Stimulated activated CD8-positive, alpha-beta memory T cell treated with anti-CD3 and anti-CD28 coated beads, Interleukin-12 subunit alpha, Interleukin-12 subunit beta, amount 100 ng/mL, for 24 hours (primary cell): ENCODE measurements around the gene LEFTY2.
"Not testable (repeated sequence)": the region's sequence is repeated elsewhere in the genome, so short reads cannot be mapped to it uniquely, and the experiment has no call there.

Experiments
- DNase-seq: peaks from one replicate; pipeline ENCODE4 v3.0.0-alpha.2; 2020; ENCODE audit errors: extremely low read depth

The LEFTY2 gene

DNA sequence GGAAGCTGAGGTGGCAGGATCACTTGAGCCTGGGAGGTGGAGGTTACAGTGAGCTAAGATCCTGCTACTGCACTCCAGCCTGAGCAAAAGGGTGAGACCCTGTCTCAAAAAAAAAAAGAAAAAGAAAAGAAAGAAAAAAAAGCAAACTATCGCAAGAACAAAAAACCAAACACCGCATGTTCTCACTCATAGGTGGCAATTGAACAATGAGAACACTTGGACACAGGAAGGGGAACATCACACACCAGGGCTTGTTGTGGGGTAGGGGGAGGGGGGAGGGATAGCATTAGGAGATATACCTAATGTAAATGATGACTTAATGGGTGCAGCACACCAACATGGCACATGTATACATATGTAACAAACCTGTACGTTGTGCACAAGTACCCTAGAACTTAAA, 11.6 kb downstream of the LEFTY2 start:
- DNase-seq = not testable (repeated sequence)

DNA sequence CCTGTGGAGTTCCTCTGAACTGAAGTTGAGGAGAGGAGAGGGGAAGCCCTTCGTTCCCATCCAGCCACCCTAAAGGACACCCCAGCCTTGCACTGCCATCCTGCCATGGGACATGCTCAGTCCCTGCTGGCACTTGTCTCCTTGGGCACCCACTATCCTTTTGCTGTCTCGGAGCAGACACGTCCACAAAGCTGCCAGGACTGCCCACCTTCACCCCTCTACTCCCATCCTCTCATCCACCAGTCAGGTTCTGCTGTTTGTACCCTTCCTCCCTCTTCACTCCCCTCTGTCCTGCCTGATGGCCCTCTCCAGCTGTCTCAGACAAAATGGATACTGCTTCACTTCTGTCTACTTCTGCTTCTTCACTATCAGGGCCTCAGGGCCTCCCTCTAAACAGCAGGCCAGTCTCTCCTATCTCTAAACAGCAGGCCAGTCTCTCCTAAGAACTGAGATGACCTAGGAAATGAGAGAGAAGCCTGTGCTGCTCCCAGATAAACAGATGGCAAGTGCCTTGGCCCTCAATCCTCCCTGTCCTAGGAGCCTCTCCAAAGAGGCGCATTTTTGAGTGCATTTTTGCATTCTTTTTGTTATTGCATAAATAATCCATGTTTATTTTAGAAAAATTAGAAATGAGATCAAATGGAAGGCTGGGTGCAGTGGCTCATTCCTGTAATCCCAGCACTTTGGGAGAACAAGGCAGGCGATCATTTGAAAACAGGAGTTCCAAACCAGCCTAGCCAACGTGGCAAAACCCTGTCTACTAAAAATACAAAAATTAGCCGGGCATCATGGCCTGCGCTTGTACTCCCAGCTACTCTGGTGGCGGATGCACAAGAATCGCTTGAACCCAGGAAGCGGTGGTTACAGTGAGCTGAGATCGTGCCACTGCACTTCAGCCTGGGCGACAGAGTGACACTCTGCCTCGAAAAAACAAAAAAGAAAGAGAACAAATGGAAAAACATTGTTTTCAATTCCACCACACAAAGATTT, 12.5 kb downstream of the LEFTY2 start:
- DNase-seq = no peak

DNA sequence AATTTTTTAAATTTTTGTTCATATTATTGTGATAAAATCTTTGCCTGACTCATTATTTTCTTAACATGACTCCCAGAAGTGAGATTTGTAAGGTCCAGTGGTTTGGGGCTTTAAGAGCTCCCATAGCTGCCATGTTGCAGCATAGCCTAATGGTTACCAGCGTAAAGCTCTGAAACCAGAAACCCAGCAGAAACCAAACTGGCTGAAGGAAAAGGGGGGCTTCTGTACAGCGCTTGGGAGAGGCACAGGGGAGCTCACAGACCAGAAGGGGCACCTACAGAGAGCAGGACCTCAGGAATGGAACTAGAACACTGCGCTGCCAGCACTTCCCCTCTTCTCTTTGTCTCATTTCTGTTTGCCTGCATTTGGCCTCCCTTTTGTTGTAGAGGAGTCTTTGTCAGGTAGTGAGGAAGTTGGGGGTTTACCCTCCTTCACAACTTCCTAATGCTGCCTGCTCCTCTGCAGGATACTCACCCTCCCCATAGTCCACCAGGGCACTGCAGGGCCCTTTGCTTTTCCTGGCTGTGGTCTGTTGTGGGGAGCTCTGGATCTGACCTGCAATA, 14.4 kb downstream of the LEFTY2 start:
- DNase-seq = no peak

DNA sequence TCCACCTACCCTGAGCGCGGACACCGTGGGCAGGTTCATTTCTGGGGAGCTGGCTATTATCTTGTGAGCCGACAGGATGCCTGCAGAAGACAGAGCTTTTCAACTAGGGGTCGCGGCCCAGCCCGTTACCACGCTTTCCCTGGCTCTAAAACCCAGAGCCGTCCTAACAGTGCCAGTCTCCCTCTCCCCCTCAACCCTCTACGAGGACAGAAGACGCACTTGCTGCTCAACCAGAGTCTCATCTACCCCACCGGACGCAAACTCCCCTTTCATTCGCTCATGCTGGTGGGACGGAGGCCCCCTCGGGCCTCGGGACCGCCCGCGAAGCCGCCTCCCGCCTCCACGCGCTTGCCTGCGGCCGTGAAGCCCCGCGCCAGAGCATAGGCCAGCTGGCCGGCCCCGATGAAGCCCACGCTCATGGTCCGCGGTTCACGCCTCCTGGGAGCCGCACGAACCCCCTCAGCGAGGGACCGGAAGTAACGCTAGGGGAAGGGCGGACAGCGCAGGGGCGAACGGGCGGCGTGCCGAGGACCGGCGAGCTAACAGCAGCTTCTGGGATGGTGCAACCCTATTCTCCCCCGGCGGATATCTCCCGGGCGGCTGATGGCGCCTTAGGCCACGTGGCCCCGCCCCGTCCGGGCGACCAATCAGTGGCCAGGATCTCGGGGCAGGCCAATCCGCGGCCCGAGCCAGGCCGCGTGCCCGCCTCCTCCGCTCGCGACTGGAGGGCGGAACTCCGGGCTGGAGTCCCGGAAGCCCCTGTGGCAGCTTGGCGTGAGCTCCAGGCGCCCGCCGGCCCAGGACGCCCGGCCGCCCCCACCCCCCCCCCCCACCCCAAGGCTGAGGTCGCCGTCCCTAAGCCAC, 17.1 kb downstream of the LEFTY2 start, which contains the start of gene PYCR2:
PYCR2 (minus strand) TSS at position 559 of the 864 bp plus-strand sequence; CDS start at position 419, 140 bp downstream.
- peak; percentile 82 for DNase-seq

DNA sequence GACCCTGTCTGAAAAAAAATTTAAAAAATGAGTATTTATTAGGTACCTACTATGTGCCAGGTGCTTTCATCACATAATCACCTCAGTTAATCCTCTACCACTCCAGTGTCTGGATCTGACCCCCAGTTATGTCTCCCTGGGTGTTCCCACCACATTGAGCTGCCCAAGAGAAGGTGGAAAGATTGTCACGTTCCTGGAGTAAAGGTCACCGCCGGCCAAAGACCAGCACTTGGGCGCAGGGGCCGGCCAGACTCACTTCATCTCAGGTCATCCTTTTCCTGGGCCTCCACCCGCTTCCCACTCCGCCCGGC, 17.7 kb downstream of the LEFTY2 start:
- DNase-seq = no peak

DNA sequence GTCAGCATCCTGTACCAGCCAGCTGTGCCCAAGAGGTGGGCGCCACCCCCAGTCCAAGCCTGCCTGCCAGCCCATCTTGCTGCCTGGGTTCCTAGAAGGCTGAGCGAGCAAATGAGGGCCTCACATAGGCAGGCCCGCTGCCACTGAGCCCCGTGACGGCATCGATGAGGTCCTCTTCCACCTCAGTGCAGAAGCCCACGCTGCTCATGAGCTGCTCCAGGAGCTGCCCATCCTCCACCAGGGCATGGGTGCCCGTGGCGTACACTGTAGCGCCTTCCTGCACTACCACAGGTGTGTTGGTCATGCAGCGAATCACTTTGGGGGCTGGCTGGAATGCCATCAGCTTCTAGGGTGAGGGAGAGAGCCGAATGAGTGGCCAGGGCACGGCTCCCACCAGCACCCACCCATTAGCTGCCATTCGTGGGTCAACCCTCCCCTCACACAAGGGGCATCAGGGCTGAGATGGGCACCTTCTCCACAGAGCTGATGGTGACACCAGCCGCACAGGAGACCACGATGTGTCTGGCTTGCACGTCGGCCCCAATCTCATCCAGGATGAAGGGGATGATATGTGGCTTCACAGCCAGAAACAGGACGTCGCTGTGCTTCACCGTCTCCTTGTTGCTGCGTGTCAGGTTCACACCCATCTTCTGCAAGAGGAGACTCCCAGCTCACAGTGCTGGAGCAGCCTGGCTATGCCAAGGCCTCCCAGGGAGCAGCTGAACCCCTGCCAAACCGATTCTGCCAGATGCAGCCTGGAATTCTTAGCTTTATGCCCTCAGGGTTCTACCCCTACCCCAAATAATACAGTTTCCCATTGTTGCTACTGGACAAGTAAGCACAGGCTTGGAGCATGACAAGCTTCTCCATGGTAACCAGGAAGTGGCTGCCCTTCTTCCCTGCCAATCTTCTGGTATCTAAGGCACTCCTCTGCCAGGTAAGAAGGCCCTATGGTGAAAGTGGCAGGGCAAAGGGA, 19.0 kb downstream of the LEFTY2 start:
- no peak for DNase-seq

DNA sequence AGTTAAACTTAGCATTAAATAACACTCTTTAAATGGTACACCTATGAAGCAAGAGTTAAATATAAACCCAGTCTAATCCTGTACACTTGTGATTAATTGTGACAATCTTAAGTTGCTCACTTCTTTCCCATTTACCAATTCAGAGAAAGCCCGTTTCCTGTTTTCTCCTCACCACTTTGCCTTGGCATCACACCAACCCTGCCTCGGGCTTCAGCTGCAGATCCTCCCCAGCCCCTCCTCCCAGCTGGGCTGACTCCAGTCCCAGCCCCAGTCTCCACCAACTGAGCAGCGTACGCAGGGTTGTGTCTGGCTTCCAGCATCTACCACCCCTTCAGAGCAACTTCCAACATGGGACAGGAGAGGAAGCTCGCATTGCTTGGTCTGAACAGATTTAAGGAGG, 21.1 kb downstream of the LEFTY2 start:
- no peak for DNase-seq

DNA sequence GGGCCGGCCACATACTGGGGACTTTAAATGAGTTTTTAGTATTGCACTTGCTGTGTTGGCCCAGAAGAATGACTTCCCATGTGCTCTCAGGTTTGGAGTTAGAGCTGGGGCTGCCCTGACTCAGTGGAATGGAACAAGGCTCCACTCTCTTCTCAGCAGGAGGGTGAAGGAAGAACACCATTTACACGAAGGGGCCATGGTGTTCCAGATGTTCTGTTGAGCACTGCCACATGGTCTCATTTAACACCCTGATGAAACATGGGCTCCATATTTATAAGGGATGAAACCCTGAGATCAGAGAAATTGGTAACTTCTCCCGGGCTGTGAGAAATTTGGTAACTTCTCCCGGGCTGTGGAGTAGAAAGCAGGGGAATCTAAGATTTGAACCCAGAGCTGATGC, 22.7 kb downstream of the LEFTY2 start:
- DNase-seq = no peak

DNA sequence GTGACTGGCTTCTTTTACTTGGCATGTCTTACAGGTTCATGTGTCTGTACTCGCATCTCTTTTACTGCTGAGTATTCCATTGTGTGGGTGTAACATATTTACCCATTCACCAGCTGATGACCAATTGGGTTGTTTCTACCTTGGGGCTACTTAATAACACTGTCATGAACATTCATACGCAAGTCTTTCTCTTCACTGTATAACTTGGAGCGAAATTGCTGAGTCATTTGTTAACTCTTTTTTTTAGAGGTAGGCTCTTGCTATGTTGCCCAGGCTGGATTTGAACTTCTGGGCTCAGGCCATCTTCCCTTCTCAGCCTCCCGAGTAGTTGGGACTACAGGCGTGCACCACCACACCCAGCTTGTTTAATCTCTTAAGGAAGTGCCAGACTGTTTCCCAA, 23.5 kb downstream of the LEFTY2 start:
- no peak for DNase-seq

DNA sequence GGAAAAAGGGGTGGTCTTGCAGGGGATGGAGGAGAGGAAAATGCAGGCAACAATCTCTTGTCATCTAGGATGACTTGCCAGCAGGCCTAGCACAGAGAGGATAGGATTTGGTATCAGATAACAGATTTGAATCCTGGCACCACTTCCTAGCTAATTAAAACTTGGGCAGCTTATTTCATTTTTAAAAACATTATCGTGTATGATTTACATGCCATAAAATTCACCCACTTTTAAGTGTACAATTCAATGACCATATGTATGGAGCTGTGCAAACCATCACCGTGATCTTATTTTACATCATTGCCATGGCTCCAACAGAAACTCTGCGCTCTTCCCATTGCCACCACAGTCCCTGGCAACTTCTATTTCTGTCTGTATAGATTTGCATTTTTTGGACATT, 23.9 kb downstream of the LEFTY2 start:
- DNase-seq = no peak

DNA sequence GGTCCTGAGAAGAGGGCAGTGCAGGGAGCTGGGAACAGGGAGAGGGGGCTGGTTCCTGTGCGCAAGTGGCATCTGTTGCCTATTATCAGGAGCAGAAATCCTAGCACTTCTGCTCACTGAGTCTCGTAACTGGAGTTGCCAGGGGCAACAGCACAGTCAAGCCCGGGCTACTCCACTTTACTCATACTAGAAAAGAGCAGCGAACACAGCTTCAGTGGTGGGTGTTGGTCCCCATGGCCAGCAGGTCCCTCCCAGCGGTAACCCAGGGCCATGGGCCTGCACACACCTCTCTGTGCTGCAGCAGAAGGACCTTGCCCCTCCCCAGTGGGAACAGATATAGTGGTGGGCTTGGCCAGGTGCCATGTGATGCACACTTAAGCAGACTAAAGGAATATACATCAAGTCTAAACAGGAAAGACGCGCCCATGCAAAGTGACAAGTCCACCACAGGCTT, 25.5 kb downstream of the LEFTY2 start:
- DNase-seq = no peak

DNA sequence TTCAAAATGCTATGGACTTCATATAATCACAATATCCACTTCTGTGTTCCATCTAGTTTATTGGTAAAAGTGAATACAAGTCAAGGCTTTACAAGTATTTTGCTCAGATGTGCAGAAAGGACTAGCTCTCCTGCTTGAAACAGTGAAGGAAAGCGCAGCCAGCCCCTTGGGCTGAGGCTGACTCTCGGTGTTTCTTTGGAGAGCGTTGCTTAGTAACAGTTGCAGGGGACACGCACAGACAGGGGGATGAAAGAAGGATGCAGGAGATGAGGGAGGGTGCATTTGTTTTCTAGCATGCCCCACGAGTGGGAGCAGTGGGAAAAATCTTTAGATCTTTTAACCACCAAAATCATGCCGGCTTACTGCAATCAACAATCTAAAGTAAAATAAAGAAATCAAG, 26.1 kb downstream of the LEFTY2 start:
- no peak for DNase-seq

DNA sequence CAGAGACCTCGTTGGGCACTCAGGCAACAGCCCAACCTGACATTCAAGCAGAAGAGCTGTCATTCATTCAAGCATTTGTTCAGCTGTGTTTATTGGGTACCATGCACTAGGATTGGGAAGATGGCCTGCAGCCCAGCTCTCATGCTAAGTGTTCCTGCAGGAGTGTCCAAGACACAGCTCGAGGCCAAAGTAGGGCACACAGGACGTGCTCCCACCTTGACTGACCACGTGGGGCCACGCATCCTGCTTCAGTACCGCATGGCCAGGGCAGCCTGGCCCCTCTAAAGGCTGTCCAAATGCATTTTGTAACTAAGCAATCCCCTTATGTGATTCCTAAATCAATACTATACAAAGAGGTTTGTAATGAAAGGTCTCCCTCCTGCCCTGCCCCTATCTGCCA, 26.6 kb downstream of the LEFTY2 start:
- DNase-seq = no peak

DNA sequence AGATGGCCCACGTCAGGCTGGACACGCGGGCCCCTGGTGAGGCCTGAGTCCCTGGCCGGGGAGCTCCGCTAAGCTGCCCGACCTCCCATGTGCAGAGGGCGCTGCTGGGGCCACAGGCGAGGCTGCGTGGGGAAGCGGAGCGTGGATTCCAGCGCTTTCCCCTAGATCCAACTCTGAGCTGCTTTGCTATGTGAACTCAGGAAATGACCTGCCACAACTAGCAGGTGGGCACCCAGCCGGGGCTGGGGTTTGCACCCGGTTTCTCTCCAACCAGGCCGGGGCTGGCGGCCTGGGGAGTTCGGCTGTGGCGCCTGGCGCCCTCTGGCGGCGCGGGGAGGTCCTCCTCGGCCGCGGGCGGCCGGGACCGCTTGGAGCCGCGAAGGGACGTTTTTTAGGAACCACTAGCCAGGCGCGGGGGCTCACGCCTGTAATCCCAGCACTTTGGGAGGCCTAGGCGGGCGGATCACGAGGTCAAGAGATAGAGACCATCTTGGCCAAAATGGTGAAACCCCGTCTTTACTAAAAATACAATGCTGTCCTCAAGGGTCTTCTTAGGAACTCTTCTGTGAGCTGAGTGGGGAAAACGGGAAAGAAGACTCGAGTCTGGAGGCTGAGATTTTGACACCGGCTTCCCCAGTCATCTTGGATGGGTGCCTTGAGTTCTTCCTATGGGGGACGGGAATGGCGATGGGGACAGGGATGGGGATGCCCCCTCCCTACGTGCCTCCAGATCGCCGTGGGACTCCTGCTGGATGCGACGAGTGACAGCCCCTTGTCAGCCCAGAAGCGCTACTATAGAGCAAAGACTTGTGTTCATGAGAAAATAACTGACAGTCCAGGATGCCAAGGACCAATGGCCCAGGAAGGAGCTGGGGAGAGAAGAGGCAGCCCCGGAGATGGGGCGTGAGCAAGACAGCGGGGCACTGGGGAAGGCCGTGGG, 29.6 kb downstream of the LEFTY2 start:
- DNase-seq = no peak

DNA sequence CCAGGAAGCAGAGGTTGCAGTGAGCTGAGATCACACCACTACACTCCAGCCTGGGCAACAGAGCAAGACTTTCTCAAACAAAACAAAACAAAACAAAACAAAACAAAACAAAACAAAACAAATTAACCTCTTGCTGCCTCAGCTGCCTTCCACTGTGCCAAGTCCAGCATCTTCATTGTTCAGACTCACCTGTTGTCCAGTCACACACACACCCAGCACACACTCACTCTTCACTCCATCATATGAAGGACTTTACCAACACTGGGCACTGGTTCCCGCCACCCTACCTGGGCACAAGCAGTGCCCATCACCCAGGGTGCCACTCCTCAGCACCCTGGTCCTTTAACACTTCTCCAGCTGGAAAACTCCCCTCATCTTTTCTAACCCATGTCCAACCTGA, 31.5 kb downstream of the LEFTY2 start:
- no peak for DNase-seq

DNA sequence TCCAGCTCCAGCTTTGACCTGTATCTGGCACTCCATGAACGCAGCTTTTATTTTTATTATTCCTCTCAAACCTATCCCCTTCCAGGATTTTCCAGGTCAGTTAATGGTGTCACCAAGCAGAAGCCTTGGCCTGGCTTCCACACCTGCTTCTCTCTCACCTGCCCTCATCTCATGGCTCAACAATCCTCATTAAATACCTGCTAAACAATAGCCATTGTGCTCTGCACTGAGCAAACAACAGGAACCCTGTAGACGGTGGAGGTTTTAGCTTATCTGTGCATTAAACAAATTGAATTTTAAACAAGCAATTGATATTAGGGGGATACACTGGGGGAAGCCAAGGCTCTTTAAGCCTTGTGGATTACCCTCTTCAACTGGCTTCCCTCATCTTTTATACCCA, 32.2 kb downstream of the LEFTY2 start:
- DNase-seq = no peak

DNA sequence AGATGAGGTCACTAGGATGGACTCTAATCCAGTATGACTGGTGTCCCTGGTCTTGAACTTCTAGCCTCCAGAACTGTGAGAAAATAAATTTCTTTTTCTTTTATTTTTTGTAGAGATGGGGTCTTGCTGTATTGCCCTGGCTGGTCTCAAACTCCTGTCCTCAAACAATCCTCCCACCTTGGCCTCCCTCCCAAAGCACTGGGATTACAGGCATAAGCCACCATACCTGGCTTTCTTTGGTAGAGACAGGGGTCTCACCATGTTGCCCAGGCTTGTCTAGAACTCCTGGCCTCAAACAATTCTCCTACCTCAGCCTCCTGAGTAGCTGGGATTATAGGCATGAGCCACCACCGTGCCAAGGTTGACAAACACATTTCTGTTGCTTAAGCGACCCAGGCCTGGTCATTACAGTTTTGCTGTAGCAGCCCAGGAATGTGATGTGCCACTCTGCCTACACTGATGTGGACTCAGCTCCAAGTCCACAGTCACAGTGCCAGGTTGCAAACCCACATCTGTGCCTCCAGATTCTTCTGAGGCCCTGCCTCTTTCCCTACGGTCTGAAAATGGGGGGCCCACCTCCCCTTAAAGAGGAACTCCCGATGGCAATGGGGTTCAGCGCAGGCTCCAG, 32.9 kb downstream of the LEFTY2 start:
- no peak for DNase-seq

DNA sequence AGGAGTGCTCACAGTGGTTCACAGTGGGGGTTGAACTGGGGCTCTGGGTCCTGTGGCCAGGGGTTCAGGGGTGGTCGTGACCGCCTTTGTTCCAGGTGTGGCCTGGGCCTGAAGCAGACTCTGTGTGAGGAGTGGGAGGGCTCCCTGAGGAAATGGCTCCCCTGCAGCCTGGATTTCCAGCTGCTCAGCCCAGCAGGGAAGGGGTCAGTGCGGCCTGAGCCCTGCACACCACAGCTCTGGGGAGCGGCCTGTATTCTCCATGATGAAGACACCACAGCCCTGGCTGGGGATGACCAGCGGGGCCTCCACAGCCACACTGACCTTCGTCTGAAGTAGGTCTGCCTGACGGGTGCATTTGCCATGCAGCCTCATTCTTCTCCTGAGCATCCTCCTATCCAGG, 33.7 kb downstream of the LEFTY2 start:
- DNase-seq = no peak

DNA sequence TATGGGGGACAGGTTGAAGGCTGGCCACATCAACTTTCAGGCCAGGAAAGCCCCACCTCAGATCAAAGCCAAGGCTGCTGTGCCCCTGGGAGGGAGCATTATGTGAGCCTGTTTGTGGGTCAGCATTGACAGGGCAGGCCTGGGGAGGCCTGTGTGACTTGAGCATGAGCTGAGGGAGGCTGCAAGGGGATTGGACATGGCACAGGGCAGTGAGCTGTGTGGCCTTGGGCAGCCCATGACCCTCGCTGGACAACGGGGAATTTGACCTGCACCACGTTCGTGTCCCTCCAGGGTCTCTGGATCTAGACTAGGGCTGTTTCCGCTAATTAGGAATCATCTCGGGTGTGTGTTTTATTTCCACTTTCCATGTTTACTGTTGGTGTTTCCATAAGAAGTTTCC, 34.6 kb downstream of the LEFTY2 start:
- DNase-seq = no peak

DNA sequence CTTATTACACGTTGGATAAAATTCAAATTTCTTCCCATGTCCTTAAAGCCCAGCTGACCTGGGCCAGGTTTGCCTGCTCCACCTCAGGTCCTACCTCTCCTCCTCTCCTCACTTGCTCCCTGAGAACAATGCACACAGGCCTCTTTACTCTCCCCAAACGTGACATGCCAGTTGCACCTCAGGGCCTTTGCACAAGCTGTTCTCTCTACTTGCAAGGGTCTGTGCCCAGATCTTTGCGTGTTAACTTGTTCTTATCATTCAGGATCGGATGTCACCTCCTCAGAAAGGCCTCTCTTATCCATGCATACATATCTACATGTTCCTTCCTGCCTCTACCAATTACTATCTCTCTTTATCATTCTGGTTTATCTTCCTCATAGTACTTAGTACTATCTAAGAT, 37.4 kb downstream of the LEFTY2 start:
- no peak for DNase-seq
